Smooth muscle cell (in vitro differentiated cells): Measurements from ENCODE around the gene DACT1. TPM values are rescaled to one million over a fixed set of nuclear protein-coding genes. Genes with fewer than 3 reads are reported as not detected.
A peak's percentile ranks its signal among the peaks of the same experiment; 100 is the strongest.

Experiments
- DNase-seq: peaks from one replicate; lab custom pipeline; 2025; ENCODE audit not compliant: unreplicated experiment; lab: John Stamatoyannopoulos, UW
- H2AFZ ChIP-seq: fragments of 200-600 bp; sonication (generic); 2 replicates; pipeline ENCODE4 v1.6.0; 2016; ENCODE audit warnings: antibody characterized with exemption, low read depth, mild to moderate bottlenecking
- H3F3A ChIP-seq: fragments of 200-600 bp; sonication (generic); 2 replicates; pipeline ENCODE4 v1.6.0; 2017; ENCODE audit warnings: antibody characterized with exemption, low read depth
- H3K27ac ChIP-seq: fragments of 200-600 bp; sonication (generic); 2 replicates; pipeline ENCODE4 v1.5.1; 2016; ENCODE audit warnings: low read depth, mild to moderate bottlenecking
- H3K27me3 ChIP-seq: fragments of 200-600 bp; sonication (generic); 2 replicates; pipeline ENCODE4 v1.6.1; 2016; ENCODE audit warnings: low read depth, mild to moderate bottlenecking
- H3K36me3 ChIP-seq: fragments of 200-600 bp; sonication (generic); 2 replicates; pipeline ENCODE4 v1.5.1; 2016; ENCODE audit warnings: low read depth
- H3K4me1 ChIP-seq: fragments of 200-600 bp; sonication (generic); 2 replicates; pipeline ENCODE4 v1.5.1; 2016; ENCODE audit warnings: low read depth
- H3K4me2 ChIP-seq: fragments of 200-600 bp; sonication (generic); 2 replicates; pipeline ENCODE4 v1.6.0; 2016; ENCODE audit warnings: mild to moderate bottlenecking
- H3K4me3 ChIP-seq: fragments of 200-600 bp; sonication (generic); 2 replicates; pipeline ENCODE4 v1.5.1; 2016; ENCODE audit warnings: mild to moderate bottlenecking
- H3K79me2 ChIP-seq: fragments of 200-600 bp; sonication (generic); 2 replicates; pipeline ENCODE4 v1.6.0; 2016; ENCODE audit warnings: low read depth, mild to moderate bottlenecking
- H3K9ac ChIP-seq: fragments of 200-600 bp; sonication (generic); 2 replicates; pipeline ENCODE4 v1.6.0; 2016; ENCODE audit warnings: low read depth
- H3K9me3 ChIP-seq: fragments of 200-600 bp; sonication (generic); replicated peaks from 2 replicates; pipeline ENCODE4 v1.5.1; 2016; ENCODE audit warnings: low read depth
- H4K20me1 ChIP-seq: fragments of 200-600 bp; sonication (generic); 2 replicates; pipeline ENCODE4 v1.6.0; 2016; ENCODE audit warnings: low read depth
- CTCF ChIP-seq: fragments of 200-600 bp; sonication (generic); IDR thresholded peaks from 2 replicates; pipeline ENCODE4 v1.5.1; 2017; ENCODE audit warnings: borderline replicate concordance, mild to moderate bottlenecking, antibody characterized with exemption; ENCODE audit not compliant: insufficient read depth, poor library complexity, severe bottlenecking
- WGBS: methylation state at CpG from one replicate; pipeline ENCODE4 v1.1.7; 2016; ENCODE audit warnings: low lambda C conversion rate; 5-methylcytosine and 5-hydroxymethylcytosine counted together
- polyA plus RNA-seq: library from polyadenylated mRNA; unstranded; fragments of >200 nt; fragmentation: Nextera tagmentation; extraction: Ambion mirVana; gene quantifications from 2 replicates; pipeline ENCODE4 v1.2.1, GENCODE V29; 2016
- total RNA-seq: library from RNA; depleted of rRNA; stranded (reverse); fragments of >200 nt; gene quantifications from 2 replicates; pipeline ENCODE4 v1.2.3, GENCODE V29; 2014

Gene DACT1
- total and polyA plus RNA-seq, 2 experiments from 2014 or later, result 91.4 to 92.4 TPM

- WGBS, result 78% methylated on average over 4 of the region's 4 CpGs
- Histone ChIP-seq H2AFZ (peak overlapping the region; percentile 2), H3K27ac (peak overlapping the region; percentile 23), H3K27me3 (no peaks in the 10 kb centered on the region), H3K4me2 (peak overlapping the region; percentile 34), H3K36me3 (no peaks in the 10 kb centered on the region), H3F3A (peaks cover 5% of the 10 kb centered on the region), H3K79me2 (no peaks in the 10 kb centered on the region), H3K4me3 (no peak overlapping the region), H3K4me1 (no peaks in the 10 kb centered on the region), H3K9me3 (no peaks in the 10 kb centered on the region), H4K20me1 (no peaks in the 10 kb centered on the region), H3K9ac (no peak overlapping the region)
- DNase-seq, result no peak
- TF ChIP-seq CTCF, result no peak
These were observed 39.5 kb upstream of the DACT1 start for GRCh38 chr14:58598028-58598803.

- Histone ChIP-seq H3K9ac (no peak overlapping the region), H3K36me3 (no peaks in the 10 kb centered on the region), H2AFZ (no peak overlapping the region), H3K27me3 (no peaks in the 10 kb centered on the region), H3K79me2 (no peaks in the 10 kb centered on the region), H3K4me2 (peak overlapping the region; percentile 34), H3K27ac (peak overlapping the region; percentile 23), H3F3A (peaks cover 5% of the 10 kb centered on the region), H3K4me3 (no peak overlapping the region), H3K4me1 (no peaks in the 10 kb centered on the region), H4K20me1 (no peaks in the 10 kb centered on the region), H3K9me3 (no peaks in the 10 kb centered on the region)
- no peak for DNase-seq
- 52% methylated on average over 11 of the region's 11 CpGs for WGBS
- TF ChIP-seq CTCF, result no peak
These were observed 38.8 kb upstream of the DACT1 start for GRCh38 chr14:58598804-58599525.

- Histone ChIP-seq H3K9ac (no peak overlapping the region), H3F3A (peaks cover 5% of the 10 kb centered on the region), H4K20me1 (no peaks in the 10 kb centered on the region), H3K4me1 (no peaks in the 10 kb centered on the region), H3K36me3 (no peaks in the 10 kb centered on the region), H3K27me3 (no peaks in the 10 kb centered on the region), H3K79me2 (no peaks in the 10 kb centered on the region), H3K27ac (no peak overlapping the region), H3K4me2 (no peak overlapping the region), H3K9me3 (no peaks in the 10 kb centered on the region), H3K4me3 (no peak overlapping the region), H2AFZ (no peak overlapping the region)
- TF ChIP-seq CTCF, result no peak
- 97% methylated on average over 2 of the region's 2 CpGs for WGBS
- no peak for DNase-seq
These were observed 38.1 kb upstream of the DACT1 start for GRCh38 chr14:58599707-58600106.
